HEK293 (cell line): ENCODE measurements around the gene CFAP99.

ENCODE experiments used
- CTCF ChIA-PET: fragments of 350-600 bp; formaldehyde crosslinking; extraction: SDS; loops from one replicate; lab custom pipeline; 2021; ENCODE audit warnings: antibody characterized with exemption; lab: Yijun Ruan, JAX
- POLR2A ChIA-PET: fragments of 300-600 bp; formaldehyde crosslinking; extraction: SDS; loops from one replicate; lab custom pipeline; 2020; ENCODE audit warnings: antibody characterized with exemption, inconsistent platforms; lab: Yijun Ruan, JAX
- H3K27ac ChIP-seq: fragments of 200-500 bp; sonication (Bioruptor generic); 2 replicates; pipeline ENCODE4 v1.5.1; 2014; ENCODE audit warnings: low read depth, low read length, control low read depth, inconsistent platforms; ENCODE audit errors: extremely low read depth
- H3K36me3 ChIP-seq, 2 experiments: fragments of 200-500 bp in 1 of 2; sonication (Bioruptor generic) in 1 of 2; 1 replicate in 1 of 2; 2 replicates in 1 of 2; pipeline ENCODE4 v1.5.1; 2014 to 2017; ENCODE audit warnings: inconsistent platforms in 2 of 2, low read length in 2 of 2; ENCODE audit not compliant: control insufficient read depth in 2 of 2, insufficient read depth in 1 of 2
- H3K4me1 ChIP-seq: fragments of 200-500 bp; sonication (Bioruptor generic); 2 replicates; pipeline ENCODE4 v1.5.1; 2014; ENCODE audit warnings: mild to moderate bottlenecking, low read length, inconsistent platforms; ENCODE audit not compliant: control insufficient read depth, insufficient read depth
- H3K4me3 ChIP-seq: 2 replicates; pipeline ENCODE4 v1.5.1; 2011; ENCODE audit warnings: low read depth, mild to moderate bottlenecking, control low read depth, low read length, moderate library complexity
- H3K9me3 ChIP-seq: fragments of 200-500 bp; sonication (Bioruptor generic); 2 replicates; pipeline ENCODE4 v1.5.1; 2014; ENCODE audit warnings: low read depth, low read length, inconsistent platforms; ENCODE audit not compliant: control insufficient read depth, insufficient read depth
- GLIS1 ChIP-seq: fragments of 450-650 bp; formaldehyde crosslinking; IDR thresholded peaks from 2 replicates; pipeline ENCODE4 v1.5.1; 2016; ENCODE audit warnings: missing biosample characterization, missing genetic modification characterization
- REPIN1 ChIP-seq: fragments of 450-650 bp; formaldehyde crosslinking; IDR thresholded peaks from 2 replicates; pipeline ENCODE4 v1.5.1; 2017; ENCODE audit warnings: missing biosample characterization, missing genetic modification characterization, low read depth
- SETDB1 ChIP-seq: IDR thresholded peaks from one replicate; pipeline ENCODE4 v1.6.1; 2017; ENCODE audit warnings: mild to moderate bottlenecking, low read length, moderate library complexity, mixed read lengths; ENCODE audit not compliant: insufficient read length
- SP7 ChIP-seq: fragments of 450-650 bp; formaldehyde crosslinking; IDR thresholded peaks from 2 replicates; pipeline ENCODE4 v1.5.1; 2016; ENCODE audit warnings: missing biosample characterization, missing genetic modification characterization
- ZBTB26 ChIP-seq: fragments of 450-650 bp; formaldehyde crosslinking; optimal IDR thresholded peaks from 2 replicates; pipeline ENCODE3; 2016; ENCODE audit warnings: missing biosample characterization, mild to moderate bottlenecking, missing genetic modification characterization
- ZEB2 ChIP-seq: fragments of 450-650 bp; formaldehyde crosslinking; IDR thresholded peaks from 2 replicates; pipeline ENCODE4 v1.5.1; 2016; ENCODE audit warnings: missing biosample characterization, missing genetic modification characterization
- ZFHX2 ChIP-seq: fragments of 450-650 bp; formaldehyde crosslinking; conservative IDR thresholded peaks from 2 replicates; pipeline ENCODE4 v1.5.1; 2016; ENCODE audit warnings: missing biosample characterization, missing genetic modification characterization
- ZFP69B ChIP-seq: fragments of 450-650 bp; formaldehyde crosslinking; IDR thresholded peaks from 2 replicates; pipeline ENCODE4 v1.5.1; 2016; ENCODE audit warnings: missing biosample characterization, missing genetic modification characterization
- ZNF121 ChIP-seq: fragments of 450-650 bp; formaldehyde crosslinking; IDR thresholded peaks from 2 replicates; pipeline ENCODE4 v1.5.1; 2016; ENCODE audit warnings: missing biosample characterization, missing genetic modification characterization
- ZNF174 ChIP-seq: fragments of 450-650 bp; formaldehyde crosslinking; IDR thresholded peaks from 2 replicates; pipeline ENCODE4 v1.5.0; 2017; ENCODE audit warnings: missing biosample characterization, mild to moderate bottlenecking, missing genetic modification characterization
- ZNF341 ChIP-seq: fragments of 450-650 bp; formaldehyde crosslinking; IDR thresholded peaks from 2 replicates; pipeline ENCODE4; 2016; ENCODE audit warnings: low read depth, missing biosample characterization, missing genetic modification characterization
- ZNF560 ChIP-seq: fragments of 450-650 bp; formaldehyde crosslinking; IDR thresholded peaks from 2 replicates; pipeline ENCODE4 v1.5.1; 2017; ENCODE audit warnings: missing biosample characterization, missing genetic modification characterization, borderline replicate concordance
- ZNF623 ChIP-seq: fragments of 450-650 bp; formaldehyde crosslinking; IDR thresholded peaks from 2 replicates; pipeline ENCODE4 v1.5.1; 2016; ENCODE audit warnings: missing biosample characterization, missing genetic modification characterization
- ZNF830 ChIP-seq: fragments of 450-650 bp; IDR thresholded peaks from 2 replicates; pipeline ENCODE4 v1.5.0; 2018; ENCODE audit warnings: missing biosample characterization, missing genetic modification characterization, low read depth, mild to moderate bottlenecking, moderate library complexity
- ZSCAN30 ChIP-seq: fragments of 450-650 bp; IDR thresholded peaks from 2 replicates; pipeline ENCODE4 v1.5.1; 2018; ENCODE audit warnings: missing biosample characterization, mild to moderate bottlenecking, missing genetic modification characterization, moderate library complexity

Gene CFAP99

GRCh38 chr4:2442175-2442993, 23.6 kb downstream of the CFAP99 start:
- ChIA-PET CTCF (interaction anchor here (0.6 to 2.0 kb wide), 20 partner anchors 8 to 222 kb away, joined by 3 to 14 read pairs (median 3); partner anchors contain the start of gene RNF4), POLR2A (interaction anchor here (0.6 to 1.5 kb wide), 3 partner anchors 26 to 218 kb away, joined by 3 to 9 read pairs (median 3); partner anchors contain the start of gene RNF4)
- H3K9me3 ChIP-seq = no peaks in the 10 kb centered on the region
- no peak overlapping the region for H3K4me3 ChIP-seq
- no peaks in the 10 kb centered on the region for H3K36me3 ChIP-seq
- TF ChIP-seq ZNF121 = no peak
- TF ChIP-seq ZNF341 = peak; percentile 50; the same call in 1 of the 2 replicates
- TF ChIP-seq GLIS1 (tag by site-specific recombination) = 0 out of 2 replicates have a peak, but pooled peaks have one; percentile 55
- H3K27ac ChIP-seq = no peak overlapping the region
- no peaks in the 10 kb centered on the region for H3K4me1 ChIP-seq

- no peaks in the 10 kb centered on the region for H3K36me3 ChIP-seq
- no peaks in the 10 kb centered on the region for H3K4me1 ChIP-seq
- no peaks in the 10 kb centered on the region for H3K9me3 ChIP-seq
- no peak overlapping the region for H3K27ac ChIP-seq
- H3K4me3 ChIP-seq = no peak overlapping the region
- ChIA-PET CTCF (interaction anchor here (0.6 to 2.0 kb wide), 5 partner anchors 9 to 168 kb away, joined by 3 to 11 read pairs (median 3); no protein-coding TSS in a partner anchor), POLR2A (interaction anchor here (0.6 to 1.5 kb wide), 2 partner anchors 26 to 219 kb away, joined by 3 to 9 read pairs; partner anchors contain the start of gene RNF4)
- TF ChIP-seq ZBTB26 (no peak), ZNF830 (tag by site-specific recombination) (no peak), ZSCAN30 (no peak), SP7 (tag by site-specific recombination) (no peak), ZNF623 (tag by site-specific recombination) (no peak), ZNF174 (no peak), ZNF560 (no peak)
Measured at GRCh38 chr4:2443061-2443730, 24.4 kb downstream of the CFAP99 start.

GRCh38 chr4:2443956-2444740, 25.4 kb downstream of the CFAP99 start:
- TF ChIP-seq ZFP69B (tag by site-specific recombination) (no peak), ZFHX2 (tag by site-specific recombination) (peak; percentile 19; the same call in 1 of the 2 replicates), ZEB2 (tag by site-specific recombination) (no peak), SETDB1 (no peak), REPIN1 (no peak)
- ChIA-PET CTCF (interaction anchor here (0.7 to 1.2 kb wide), 2 partner anchors 10 to 46 kb away, joined by 3 read pairs; no protein-coding TSS in a partner anchor), POLR2A (no interaction called here)
- no peaks in the 10 kb centered on the region for H3K9me3 ChIP-seq
- H3K27ac ChIP-seq = no peak overlapping the region
- H3K4me1 ChIP-seq = no peaks in the 10 kb centered on the region
- H3K36me3 ChIP-seq = no peaks in the 10 kb centered on the region
- no peak overlapping the region for H3K4me3 ChIP-seq
